ENCODE data around the gene PLA2G4A.

- TF ChIP-seq CTCF (IDR thresholded peaks at IDR 0.05) (no peak), POLR2A (IDR thresholded peaks at IDR 0.05) (no peak), EP300 (IDR thresholded peaks at IDR 0.05) (no peak), POLR2AphosphoS5 (IDR thresholded peaks at IDR 0.05) (no peak)
Observed at GRCh38 chr1:186872291-186872690, 43.5 kb downstream of the PLA2G4A start.

Data from suprapubic skin (tissue), 4 donors.